Common myeloid progenitor, CD34-positive (primary cell): ENCODE measurements around the gene TMEM141. TPM values are rescaled to one million over a fixed set of nuclear protein-coding genes. Genes with fewer than 3 reads are reported as not detected.

Experiments
- CTCF ChIA-PET: fragments of 350-600 bp; sonication (Branson Sonifier 250); formaldehyde crosslinking; loops from one replicate; lab custom pipeline; 2021; ENCODE audit warnings: antibody characterized with exemption; lab: Charles Lee
- POLR2A ChIA-PET: fragments of 350-600 bp; sonication (Branson Sonifier 250); formaldehyde crosslinking; loops from one replicate; lab custom pipeline; 2021; ENCODE audit warnings: antibody characterized with exemption; lab: Charles Lee
- DNase-seq, 3 donors: peaks; one replicate each; pipeline versions ENCODE4 v3.0.0 to v3.0.0-alpha.2; 2013
- H3K27ac ChIP-seq, 2 experiments: 1 replicate in 1 of 2; 2 replicates in 1 of 2; pipeline ENCODE4 v1.7.0; 2013; ENCODE audit warnings: inconsistent platforms in 2 of 2, low read length in 2 of 2, mild to moderate bottlenecking in 2 of 2, low read depth in 1 of 2, moderate library complexity in 1 of 2; ENCODE audit not compliant: severe bottlenecking in 2 of 2, insufficient read depth in 1 of 2, poor library complexity in 1 of 2
- H3K27me3 ChIP-seq, 5 experiments: replicated peaks in 2 of 5; 1 replicate in 3 of 5; 2 replicates in 2 of 5; pipeline versions ENCODE4 v1.6.1 to v1.7.0; 2013; ENCODE audit warnings: low read length in 4 of 5, mild to moderate bottlenecking in 2 of 5, moderate library complexity in 2 of 5, inconsistent platforms in 1 of 5; ENCODE audit not compliant: insufficient read depth in 5 of 5, control insufficient read depth in 4 of 5
- H3K36me3 ChIP-seq, 4 experiments: 1 replicate in 2 of 4; 2 replicates in 2 of 4; pipeline versions ENCODE4 v1.6.1 to v1.7.0; 2013; ENCODE audit warnings: low read length in 3 of 4, control low read depth in 1 of 4, mild to moderate bottlenecking in 1 of 4; ENCODE audit not compliant: control insufficient read depth in 4 of 4, insufficient read depth in 4 of 4
- H3K4me1 ChIP-seq, 4 experiments: 1 replicate in 3 of 4; 2 replicates in 1 of 4; pipeline versions ENCODE4 v1.6.1 to v1.7.1; 2013; ENCODE audit warnings: low read length in 3 of 4, mild to moderate bottlenecking in 3 of 4, control low read depth in 1 of 4, inconsistent platforms in 1 of 4, moderate library complexity in 1 of 4; ENCODE audit not compliant: control insufficient read depth in 4 of 4, insufficient read depth in 4 of 4; ENCODE audit errors: control extremely low read depth in 1 of 4
- H3K4me3 ChIP-seq, 7 experiments: 1 replicate in 4 of 7; 2 replicates in 3 of 7; pipeline versions ENCODE4 v1.5.1 to v1.7.0; 2013; ENCODE audit warnings: mild to moderate bottlenecking in 7 of 7, low read length in 6 of 7, moderate library complexity in 6 of 7, inconsistent platforms in 2 of 7, low read depth in 2 of 7, control low read depth in 1 of 7; ENCODE audit not compliant: insufficient read depth in 4 of 7, control insufficient read depth in 1 of 7; ENCODE audit errors: extremely low read depth in 1 of 7
- H3K9me3 ChIP-seq, 5 experiments: 1 replicate in 4 of 5; 2 replicates in 1 of 5; pipeline versions ENCODE4 v1.6.1 to v1.7.1; 2013; ENCODE audit warnings: low read length in 4 of 5, mild to moderate bottlenecking in 2 of 5, inconsistent platforms in 1 of 5, low read depth in 1 of 5, moderate library complexity in 1 of 5; ENCODE audit not compliant: control insufficient read depth in 4 of 5, insufficient read depth in 2 of 5; ENCODE audit errors: control extremely low read depth in 1 of 5
- WGBS: methylation state at CpG from one replicate; pipeline ENCODE4 v1.1.5; 2013; ENCODE audit not compliant: insufficient coverage; 5-methylcytosine and 5-hydroxymethylcytosine counted together
- polyA plus RNA-seq: library from polyadenylated mRNA; unstranded; fragments of 120-200 nt; gene quantifications from one replicate; pipeline ENCODE4 v1.2.1, GENCODE V29; 2013

TMEM141 gene
- 40.5 TPM for polyA plus RNA-seq

DNA sequence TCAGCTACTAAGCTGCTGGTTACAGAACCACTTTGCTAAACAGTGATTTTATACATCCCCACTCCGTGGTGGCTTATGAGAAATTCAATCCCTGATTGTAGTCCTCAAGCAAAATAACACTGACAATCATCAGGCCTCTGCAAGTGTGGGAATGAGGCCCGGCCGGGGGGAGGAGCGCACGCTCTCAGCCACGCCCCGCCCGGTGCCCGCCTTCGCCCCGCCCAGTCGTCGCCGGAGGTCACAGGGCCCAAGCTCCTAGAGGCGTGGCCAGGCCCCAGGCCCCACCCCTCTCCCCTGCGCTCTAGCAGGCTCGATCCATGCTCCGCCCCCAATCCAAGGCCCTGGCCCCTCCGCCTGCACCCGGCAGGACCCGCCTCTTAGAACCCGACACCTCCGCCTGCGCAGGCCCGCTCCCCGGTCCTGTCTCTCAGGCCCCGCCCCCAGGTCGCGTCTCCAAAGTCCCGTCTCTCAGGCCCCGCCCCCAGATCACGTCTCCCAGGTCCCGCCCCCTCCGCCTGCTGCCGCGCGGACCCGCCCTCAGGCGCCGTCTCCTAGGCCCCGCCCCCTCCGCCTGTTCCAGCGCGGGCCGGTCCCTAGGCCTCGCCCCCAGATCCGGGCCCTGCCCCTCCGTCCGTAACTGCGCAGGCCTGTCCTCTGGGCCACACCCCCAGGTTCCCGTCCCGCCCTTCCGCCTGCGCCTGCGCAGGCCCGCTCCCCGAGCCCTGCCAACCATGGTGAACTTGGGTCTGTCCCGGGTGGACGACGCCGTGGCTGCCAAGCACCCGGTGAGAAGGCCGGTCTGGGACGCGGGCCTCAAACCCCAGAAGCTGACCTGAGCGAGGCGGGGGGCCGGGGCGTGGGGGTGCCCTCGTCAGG is at the start of gene TMEM141:
Gene TMEM141, plus strand, starts transcription at position 705 of the 876 bp plus-strand sequence. Its CDS starts 27 bp downstream, at position 732.
- peak within 1 kb of the TSS in 1 of 2 experiments; percentile 83 for H3K27ac ChIP-seq
- H3K4me1 ChIP-seq: peaks cover 0 to 40% (median 24%) of the 10 kb centered on the region in 4 experiments
- CTCF ChIA-PET: interaction anchor here (0.8 kb wide), 1 partner anchor 9 kb away, joined by 3 read pairs; no protein-coding TSS in a partner anchor
- POLR2A ChIA-PET: interaction anchor here (0.7 kb wide), 1 partner anchor 220 kb away, joined by 3 read pairs; no protein-coding TSS in a partner anchor
- 0% methylated on average over 51 of the region's 70 CpGs for WGBS
- H3K36me3 ChIP-seq: peaks cover 0 to 17% (median 4%) of the 10 kb centered on the region in 4 experiments
- H3K9me3 ChIP-seq: no peaks in the 10 kb centered on the region
- peak within 1 kb of the TSS; percentile 45 to 91 (median 76) for H3K4me3 ChIP-seq
- H3K27me3 ChIP-seq: peaks cover 0 to under 1% (median 0%) of the 10 kb centered on the region in 5 experiments
- DNase-seq: peak; percentile 98 to 99 (median 99)

DNA sequence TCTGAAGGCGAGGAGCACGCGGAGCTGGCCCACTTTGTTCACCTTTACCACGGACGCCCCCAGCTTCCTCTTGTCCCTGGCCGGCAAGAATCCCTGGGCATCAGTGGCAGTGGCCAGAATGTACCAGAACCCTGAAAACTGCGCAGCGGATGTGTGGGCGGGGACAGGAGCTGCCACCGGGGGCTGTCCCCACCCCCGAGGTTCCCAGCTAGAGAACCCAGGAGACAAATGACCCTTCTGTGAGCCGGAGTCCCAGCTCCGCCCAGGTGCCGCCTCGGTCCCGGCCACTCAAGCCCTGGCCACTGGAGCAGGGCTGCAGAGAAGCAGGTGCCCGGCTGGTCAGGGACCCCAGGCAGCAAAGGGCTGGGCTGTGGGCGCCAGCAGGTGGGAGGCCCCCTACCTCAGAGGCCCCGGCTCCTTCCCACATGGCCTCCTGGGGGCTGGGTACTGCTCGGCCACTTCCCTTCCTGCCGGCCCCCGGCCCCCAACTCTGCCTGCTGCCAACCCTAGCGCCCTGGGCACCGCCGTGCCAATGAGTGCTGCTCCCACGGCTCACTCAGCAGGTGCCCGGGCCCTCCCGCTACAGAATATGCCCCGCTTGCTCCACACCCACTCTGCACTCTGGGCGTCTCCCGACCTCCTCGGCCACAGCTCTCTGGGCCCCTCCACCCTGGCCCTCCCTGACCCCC is 49.1 kb upstream of the TMEM141 start:
- peaks cover 0 to 2% (median 0%) of the 10 kb centered on the region in 5 experiments for H3K27me3 ChIP-seq
- POLR2A ChIA-PET: interaction anchor here (1.0 to 1.9 kb wide), 2 partner anchors 14 to 23 kb away, joined by 5 to 14 read pairs; no protein-coding TSS in a partner anchor
- no peak for DNase-seq
- no peak overlapping the region for H3K27ac ChIP-seq
- 8% methylated on average over 28 of the region's 32 CpGs for WGBS
- H3K36me3 ChIP-seq: no peaks in the 10 kb centered on the region
- peaks cover 0 to 39% (median 32%) of the 10 kb centered on the region in 4 experiments for H3K4me1 ChIP-seq
- peak overlapping the region in 5 of 7 experiments; percentile 1 to 59 (median 36) for H3K4me3 ChIP-seq
- H3K9me3 ChIP-seq: no peaks in the 10 kb centered on the region
- CTCF ChIA-PET: interaction anchor here (0.7 to 3.6 kb wide), 7 partner anchors 8 to 46 kb away, joined by 3 to 24 read pairs (median 3); no protein-coding TSS in a partner anchor

DNA sequence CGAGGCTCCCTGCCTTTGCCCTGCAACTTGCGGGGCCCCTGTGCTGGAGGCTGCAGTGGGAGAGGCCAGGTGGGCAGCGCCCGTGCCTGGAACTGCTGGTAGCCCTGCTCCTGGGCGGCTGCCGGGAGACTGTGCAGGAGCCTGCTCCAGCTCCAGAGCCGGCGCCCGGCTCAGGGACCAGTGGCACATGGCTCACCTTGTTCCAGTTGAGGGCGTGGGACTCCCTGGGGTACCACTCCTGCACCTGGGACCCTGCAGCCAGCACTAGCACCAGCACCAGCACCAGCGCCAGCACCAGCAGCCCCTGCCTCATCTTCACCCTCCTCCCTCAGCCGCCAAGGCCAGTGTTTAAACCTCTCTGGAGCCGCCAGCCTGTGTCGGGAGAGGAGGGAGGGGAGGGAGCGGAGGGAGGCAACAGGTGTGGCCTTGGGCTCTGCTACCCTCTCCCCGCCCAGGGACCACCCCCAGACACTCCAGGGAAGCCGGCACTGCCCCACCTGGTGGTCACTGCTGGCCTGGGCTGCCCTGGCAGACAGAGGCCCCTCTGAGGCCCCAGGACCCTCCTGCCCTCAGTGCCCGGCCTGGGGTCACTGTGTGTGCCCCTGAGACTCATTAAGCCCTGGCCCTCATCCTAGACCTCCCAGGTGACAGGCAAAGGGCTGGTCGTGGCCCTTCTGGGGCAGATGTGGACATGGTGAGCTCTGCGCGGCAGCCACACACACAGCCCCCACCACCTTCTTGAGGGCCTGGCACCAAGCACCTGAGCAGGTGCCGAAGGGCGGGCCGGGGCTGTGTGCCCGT is 48.4 kb upstream of the TMEM141 start, which contains the start of gene LCN10:
Gene LCN10, minus strand, starts transcription at position 350 of the 801 bp plus-strand sequence. Its CDS starts 37 bp downstream, at position 313.
- DNase-seq: no peak
- ChIA-PET CTCF (interaction anchor here (1.0 to 5.3 kb wide), 6 partner anchors 9 to 47 kb away, joined by 3 to 38 read pairs (median 6); no protein-coding TSS in a partner anchor), POLR2A (interaction anchor here (1.9 kb wide), 1 partner anchor 14 kb away, joined by 14 read pairs; no protein-coding TSS in a partner anchor)
- Histone ChIP-seq H3K9me3 (no peaks in the 10 kb centered on the region), H3K4me1 (peaks cover 0 to 46% (median 33%) of the 10 kb centered on the region in 4 experiments), H3K27me3 (peaks cover 0 to 2% (median 0%) of the 10 kb centered on the region in 5 experiments), H3K27ac (no peak within 1 kb of the TSS), H3K36me3 (no peaks in the 10 kb centered on the region), H3K4me3 (peak within 1 kb of the TSS in 5 of 7 experiments; percentile 1 to 59 (median 36))
- 84% methylated on average over 13 of the region's 25 CpGs for WGBS

DNA sequence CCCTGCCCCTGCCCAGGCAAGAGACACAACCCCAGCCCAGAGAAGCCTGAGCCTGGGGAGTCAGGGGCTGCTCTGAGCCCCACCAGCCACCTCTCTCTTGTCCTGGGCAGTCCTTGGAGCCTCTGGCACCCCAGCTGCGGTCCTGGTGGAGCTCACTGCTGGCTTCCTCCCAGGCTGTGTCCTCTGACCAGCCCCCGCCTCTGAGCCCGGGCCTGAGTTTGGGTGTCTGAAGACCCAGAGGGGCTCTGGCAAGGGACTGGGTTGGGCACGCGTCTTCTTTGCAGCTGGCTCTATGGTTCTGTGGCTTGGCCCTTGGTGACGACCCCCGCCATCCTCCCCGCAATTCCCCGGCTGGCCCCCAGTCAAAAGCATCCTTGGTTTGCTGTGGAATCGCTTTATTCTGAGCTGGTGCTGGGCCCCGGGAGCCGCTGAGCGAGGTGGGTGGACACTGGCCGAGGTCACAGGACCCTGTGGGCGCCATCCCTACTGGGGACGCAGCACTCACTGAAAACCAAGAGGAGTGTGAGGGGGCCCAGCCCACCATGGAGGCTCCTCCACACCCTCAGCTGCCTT is 47.4 kb upstream of the TMEM141 start:
- 95% methylated on average over 16 of the region's 16 CpGs for WGBS
- Histone ChIP-seq H3K4me3 (no peak overlapping the region), H3K36me3 (no peaks in the 10 kb centered on the region), H3K27me3 (peaks cover 0 to 2% (median 0%) of the 10 kb centered on the region in 5 experiments), H3K4me1 (peaks cover 0 to 55% (median 42%) of the 10 kb centered on the region in 4 experiments), H3K9me3 (no peaks in the 10 kb centered on the region), H3K27ac (no peak overlapping the region)
- POLR2A ChIA-PET: interaction anchor here (2.2 kb wide), 1 partner anchor 15 kb away, joined by 17 read pairs; no protein-coding TSS in a partner anchor
- CTCF ChIA-PET: interaction anchor here (1.2 to 5.3 kb wide), 4 partner anchors 10 to 18 kb away, joined by 4 to 38 read pairs (median 6); no protein-coding TSS in a partner anchor
- DNase-seq: no peak

DNA sequence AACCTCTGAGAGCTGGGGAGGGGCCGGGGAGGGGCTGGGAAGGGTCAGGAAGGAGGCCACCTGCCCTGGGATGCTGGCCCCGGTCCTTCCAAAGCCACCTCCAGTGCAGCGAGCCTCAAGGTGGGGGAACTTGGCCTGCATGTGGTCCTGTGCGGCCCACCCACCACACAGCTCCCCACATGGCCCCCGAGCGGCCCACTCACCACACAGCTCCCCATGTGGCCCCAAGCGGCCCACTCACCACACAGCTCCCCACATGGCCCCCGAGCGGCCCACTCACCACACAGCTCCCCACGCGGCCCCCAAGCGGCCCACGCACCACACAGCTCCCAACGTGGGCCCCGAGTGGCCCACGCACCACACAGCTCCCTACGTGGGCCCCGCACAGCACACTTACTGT is 46.4 kb upstream of the TMEM141 start:
- 98% methylated on average over 7 of the region's 18 CpGs for WGBS
- Histone ChIP-seq H3K9me3 (no peaks in the 10 kb centered on the region), H3K4me3 (no peak overlapping the region), H3K27me3 (peaks cover 0 to 2% (median 0%) of the 10 kb centered on the region in 5 experiments), H3K27ac (no peak overlapping the region), H3K36me3 (no peaks in the 10 kb centered on the region), H3K4me1 (peaks cover 0 to 65% (median 52%) of the 10 kb centered on the region in 4 experiments)
- POLR2A ChIA-PET: interaction anchor here (2.2 kb wide), 1 partner anchor 17 kb away, joined by 17 read pairs; no protein-coding TSS in a partner anchor
- DNase-seq: peak in 1 of 3 donors; percentile 50
- CTCF ChIA-PET: interaction anchor here (1.2 to 5.3 kb wide), 5 partner anchors 12 to 115 kb away, joined by 3 to 38 read pairs (median 4); no protein-coding TSS in a partner anchor
